GM04504 (cell line): ENCODE data around the gene TSPAN4.

Experiments
- DNase-seq: peaks from one replicate; pipeline ENCODE4 v3.0.0-alpha.2; 2012; ENCODE audit warnings: low read depth

Gene TSPAN4

GRCh38 chr11:889257-889656, 46.6 kb downstream of the TSPAN4 start:
- DNase-seq: no peak

GRCh38 chr11:889687-890475, 47.2 kb downstream of the TSPAN4 start:
- no peak for DNase-seq

GRCh38 chr11:890794-891540, 48.3 kb downstream of the TSPAN4 start:
- no peak for DNase-seq

- no peak for DNase-seq
Measured at GRCh38 chr11:893008-893654, 50.5 kb downstream of the TSPAN4 start.

- DNase-seq: no peak
Measured at GRCh38 chr11:894575-895201, 52.0 kb downstream of the TSPAN4 start.

GRCh38 chr11:895331-896110, 52.9 kb downstream of the TSPAN4 start:
- no peak for DNase-seq

- DNase-seq: no peak
Measured at GRCh38 chr11:897253-898142, 54.8 kb downstream of the TSPAN4 start.

- DNase-seq: no peak
Measured at GRCh38 chr11:898143-898511, 55.5 kb downstream of the TSPAN4 start.

GRCh38 chr11:898540-899190, 56.0 kb downstream of the TSPAN4 start:
- no peak for DNase-seq

- no peak for DNase-seq
Measured at GRCh38 chr11:899724-900123, 57.1 kb downstream of the TSPAN4 start.

- no peak for DNase-seq
Measured at GRCh38 chr11:900545-900944, 57.9 kb downstream of the TSPAN4 start.

- no peak for DNase-seq
Measured at GRCh38 chr11:901452-902061, 58.9 kb downstream of the TSPAN4 start.

- no peak for DNase-seq
Measured at GRCh38 chr11:904380-904779, 61.7 kb downstream of the TSPAN4 start.

- no peak for DNase-seq
Measured at GRCh38 chr11:905952-906351, 63.3 kb downstream of the TSPAN4 start.

- no peak for DNase-seq
Measured at GRCh38 chr11:907668-908067, 65.0 kb downstream of the TSPAN4 start.

GRCh38 chr11:908273-908672, 65.6 kb downstream of the TSPAN4 start:
- DNase-seq: no peak

- DNase-seq: no peak
Measured at GRCh38 chr11:909406-909805, 66.8 kb downstream of the TSPAN4 start.

- no peak for DNase-seq
Measured at GRCh38 chr11:910044-910588, 67.5 kb downstream of the TSPAN4 start.

GRCh38 chr11:910589-911030, 68.0 kb downstream of the TSPAN4 start, which contains the start of gene CHID1:
Gene CHID1, minus strand, starts transcription at chr11:910810. Its CDS starts 5,994 bp downstream, at chr11:904816.
- DNase-seq: no peak
